HG03060 (cell line): ENCODE results near the gene ZNF385B.

ENCODE experiments used
- ATAC-seq: cut with Tn5 transposase; IDR thresholded peaks from one replicate; pipeline ENCODE4 v1.9.1; 2021; ENCODE audit warnings: low read depth, moderate number of reproducible peaks; ENCODE audit not compliant: unreplicated experiment

Gene ZNF385B

GRCh38 chr2:179528576-179529069 is 332.8 kb downstream of the ZNF385B start:
- no peak for ATAC-seq

- ATAC-seq: no peak
Measured at GRCh38 chr2:179525340-179525739, 336.1 kb downstream of the ZNF385B start.

GRCh38 chr2:179524809-179525339 is 336.5 kb downstream of the ZNF385B start:
- ATAC-seq: no peak

- ATAC-seq: no peak
Measured at GRCh38 chr2:179521944-179522343, 339.5 kb downstream of the ZNF385B start.

- no peak for ATAC-seq
Measured at GRCh38 chr2:179518830-179519229, 342.6 kb downstream of the ZNF385B start.

- ATAC-seq: no peak
Measured at GRCh38 chr2:179513181-179513580, 348.2 kb downstream of the ZNF385B start.

- ATAC-seq: no peak
Measured at GRCh38 chr2:179512281-179513035, 349.0 kb downstream of the ZNF385B start.

- no peak for ATAC-seq
Measured at GRCh38 chr2:179511105-179511789, 350.2 kb downstream of the ZNF385B start.

- ATAC-seq: no peak
Measured at GRCh38 chr2:179495315-179495714, 366.1 kb downstream of the ZNF385B start.

GRCh38 chr2:179488563-179488962 is 372.8 kb downstream of the ZNF385B start:
- no peak for ATAC-seq

GRCh38 chr2:179487010-179487731 is 374.2 kb downstream of the ZNF385B start:
- no peak for ATAC-seq

- ATAC-seq: no peak
Measured at GRCh38 chr2:179483131-179483530, 378.3 kb downstream of the ZNF385B start.

GRCh38 chr2:179479947-179480346 is 381.5 kb downstream of the ZNF385B start:
- no peak for ATAC-seq

GRCh38 chr2:179478771-179479170 is 382.6 kb downstream of the ZNF385B start:
- ATAC-seq: no peak

- ATAC-seq: no peak
Measured at GRCh38 chr2:179470992-179471391, 390.4 kb downstream of the ZNF385B start.

- ATAC-seq: no peak
Measured at GRCh38 chr2:179470089-179470488, 391.3 kb downstream of the ZNF385B start.

- ATAC-seq: no peak
Measured at GRCh38 chr2:179467960-179468359, 393.5 kb downstream of the ZNF385B start.

GRCh38 chr2:179467111-179467510 is 394.3 kb downstream of the ZNF385B start:
- ATAC-seq: no peak

GRCh38 chr2:179461420-179461819 is 400.0 kb downstream of the ZNF385B start:
- no peak for ATAC-seq

- ATAC-seq: no peak
Measured at GRCh38 chr2:179460181-179460929, 401.1 kb downstream of the ZNF385B start.
